LoVo (cell line): ENCODE data around the gene SCART1.
"Not testable (repeated sequence)": the region's sequence is repeated elsewhere in the genome, so short reads cannot be mapped to it uniquely, and the experiment has no call there.

Source experiments
- DNase-seq: peaks from one replicate; pipeline ENCODE4 v3.0.0-alpha.2; 2016; ENCODE audit warnings: low spot score

SCART1 gene

DNA sequence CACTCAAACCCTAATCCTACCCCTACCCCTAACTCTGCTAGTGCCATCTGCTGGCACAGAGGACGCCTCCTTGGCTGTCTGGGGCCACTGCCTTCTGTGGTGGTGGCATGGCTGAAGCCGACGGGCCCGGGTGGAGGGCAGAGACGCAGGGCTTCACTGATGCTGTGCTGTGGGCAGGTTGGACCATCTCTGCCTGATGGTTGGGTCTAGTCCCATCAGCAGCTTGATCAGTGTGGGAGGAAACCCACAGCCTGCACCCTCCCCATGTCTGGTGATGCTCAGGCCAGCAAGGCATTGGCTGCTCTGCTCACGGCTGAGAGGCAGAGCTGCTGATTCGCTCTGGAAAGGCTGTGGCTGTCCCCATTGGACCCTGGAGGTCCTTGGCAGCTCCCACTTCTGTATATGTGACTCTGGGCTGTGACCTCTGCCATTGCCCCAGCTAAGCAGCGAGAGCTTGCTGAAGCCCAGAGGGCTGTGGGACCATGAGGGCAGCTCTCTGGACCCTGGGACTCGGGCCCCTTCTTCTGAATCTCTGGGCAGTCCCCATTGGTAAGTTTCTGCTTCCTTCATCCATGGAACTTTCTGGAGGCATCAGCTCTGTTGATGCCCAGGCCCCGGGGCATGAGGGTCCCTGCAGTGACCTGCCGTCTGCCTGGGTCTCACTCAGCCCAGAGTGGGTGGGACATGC lies at the start of gene SCART1:
TSS of gene SCART1 (plus strand) at position 430 of the 688 bp plus-strand sequence. CDS start at position 483, 53 bp downstream.
- no peak for DNase-seq

DNA sequence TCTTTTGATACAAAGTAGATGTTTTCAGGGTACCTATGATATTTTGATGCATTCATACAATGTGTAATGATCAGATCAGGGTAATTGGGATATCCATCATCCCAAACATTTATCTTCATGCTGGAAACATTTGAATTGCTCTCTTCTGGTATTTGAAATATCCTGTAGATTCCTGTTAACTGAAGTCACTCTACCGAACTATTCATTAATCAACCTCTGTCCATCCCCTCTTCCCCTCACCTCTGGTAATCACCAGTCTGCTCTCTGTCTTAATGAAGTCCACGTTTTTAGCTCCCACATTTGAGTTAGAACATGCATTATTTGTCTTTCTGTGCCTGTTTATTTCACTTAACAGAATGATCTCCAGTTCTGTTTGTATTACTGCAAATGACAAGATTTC lies 48.5 kb upstream of the SCART1 start:
- no peak for DNase-seq

DNA sequence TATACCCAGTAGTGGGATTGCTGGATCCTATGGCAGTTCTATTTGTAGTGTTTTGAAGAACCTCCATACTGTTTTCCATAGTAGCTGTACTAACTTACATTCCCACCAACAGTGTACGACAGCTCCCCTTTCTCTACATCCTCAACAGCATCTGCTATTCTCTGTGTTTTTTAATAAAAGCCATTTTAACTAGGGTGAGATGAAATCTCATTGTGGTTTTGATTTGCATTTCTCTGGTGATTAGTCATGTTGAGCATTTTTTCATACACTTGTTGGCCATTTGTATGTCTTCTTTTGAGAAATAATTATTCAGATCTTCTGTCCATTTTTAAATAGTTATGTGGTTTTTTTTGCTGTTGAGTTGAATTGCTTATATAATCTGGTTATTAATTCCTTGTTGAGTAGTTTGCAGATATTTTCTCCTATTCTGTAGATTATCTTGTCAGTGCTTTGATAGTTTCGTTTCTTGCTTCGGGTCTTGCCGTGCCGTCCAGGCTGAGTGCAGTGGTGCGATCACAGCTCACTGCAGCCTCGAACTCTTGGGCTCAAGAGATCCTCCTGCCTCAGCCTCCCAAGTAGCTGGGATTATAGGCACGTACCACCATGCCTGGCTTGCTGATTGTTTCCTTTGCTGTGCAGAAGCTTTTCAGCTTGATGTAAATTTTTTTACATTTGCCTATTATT lies 47.8 kb upstream of the SCART1 start:
- no peak for DNase-seq

DNA sequence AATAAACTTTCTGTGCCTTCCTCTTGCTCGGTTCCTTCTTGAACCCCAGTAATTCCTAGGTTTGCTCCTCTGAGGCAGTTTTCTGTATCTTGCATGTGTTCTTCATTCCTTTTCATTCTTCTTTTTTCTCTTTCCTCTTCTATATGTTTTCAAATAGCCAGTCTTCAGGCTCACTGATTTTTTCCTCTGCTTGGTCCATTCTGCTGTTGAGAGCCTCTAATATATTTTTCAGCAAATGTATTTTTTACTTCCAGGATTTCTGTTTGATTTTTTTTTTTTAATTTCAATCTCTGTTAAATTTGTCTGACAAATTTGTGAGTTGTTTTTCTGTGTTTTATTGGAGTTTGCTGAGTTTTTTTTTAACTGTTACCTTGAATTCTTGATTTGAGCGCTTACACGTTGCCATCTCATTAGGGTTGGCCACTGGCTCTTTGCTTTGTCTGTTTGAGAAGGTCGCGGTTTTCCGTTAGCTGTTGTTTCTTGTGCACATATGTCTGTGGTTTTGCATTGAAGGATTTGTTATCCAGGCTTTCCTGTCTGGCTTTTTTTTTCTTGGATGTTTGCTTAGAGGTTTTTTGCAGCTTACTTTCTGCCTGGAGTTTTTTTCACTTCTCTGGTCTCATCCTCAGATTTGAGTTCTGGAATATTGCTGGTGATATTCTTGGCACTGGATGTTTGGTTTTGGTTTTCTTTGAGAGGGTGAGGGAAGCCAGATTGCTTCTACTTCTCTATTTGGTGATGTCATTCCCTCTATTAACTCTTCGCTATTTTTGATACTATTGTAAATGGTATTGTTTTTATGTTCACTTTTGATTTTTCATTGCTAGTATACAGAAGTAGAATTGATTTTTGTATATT lies 42.0 kb upstream of the SCART1 start:
- DNase-seq, result no peak

DNA sequence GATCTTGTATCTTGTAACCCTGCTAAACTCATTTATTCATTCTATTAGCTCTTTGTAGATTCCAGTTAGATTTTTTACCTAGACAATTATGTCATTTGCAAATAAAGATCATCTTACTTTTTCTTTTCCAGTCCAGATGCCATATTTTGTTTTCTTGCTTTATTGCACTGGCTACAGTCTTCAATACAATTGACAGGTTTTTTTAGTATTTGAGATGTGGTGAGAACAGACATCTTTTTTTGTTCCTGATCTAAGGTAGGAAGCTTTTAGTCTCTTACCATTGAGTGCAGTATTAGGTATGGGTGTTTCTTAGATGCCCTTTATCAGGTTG lies 41.4 kb upstream of the SCART1 start:
- no peak for DNase-seq

DNA sequence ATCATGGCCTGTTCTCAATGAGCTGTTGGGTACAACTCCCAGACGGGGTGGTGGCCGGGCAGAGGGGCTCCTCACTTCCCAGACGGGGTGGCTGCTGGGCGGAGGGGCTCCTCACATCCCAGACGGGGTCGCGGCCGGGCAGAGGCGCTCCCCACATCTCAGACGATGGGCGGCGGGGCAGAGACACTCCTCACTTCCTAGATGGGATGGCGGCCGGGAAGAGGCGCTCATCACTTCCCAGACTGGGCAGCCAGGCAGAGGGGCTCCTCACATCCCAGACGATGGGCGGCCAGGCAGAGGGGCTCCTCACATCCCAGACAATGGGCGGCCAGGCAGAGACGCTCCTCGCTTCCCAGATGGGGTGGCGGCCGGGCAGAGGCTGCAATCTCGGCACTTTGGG lies 39.3 kb upstream of the SCART1 start:
- DNase-seq, result not testable (repeated sequence)

DNA sequence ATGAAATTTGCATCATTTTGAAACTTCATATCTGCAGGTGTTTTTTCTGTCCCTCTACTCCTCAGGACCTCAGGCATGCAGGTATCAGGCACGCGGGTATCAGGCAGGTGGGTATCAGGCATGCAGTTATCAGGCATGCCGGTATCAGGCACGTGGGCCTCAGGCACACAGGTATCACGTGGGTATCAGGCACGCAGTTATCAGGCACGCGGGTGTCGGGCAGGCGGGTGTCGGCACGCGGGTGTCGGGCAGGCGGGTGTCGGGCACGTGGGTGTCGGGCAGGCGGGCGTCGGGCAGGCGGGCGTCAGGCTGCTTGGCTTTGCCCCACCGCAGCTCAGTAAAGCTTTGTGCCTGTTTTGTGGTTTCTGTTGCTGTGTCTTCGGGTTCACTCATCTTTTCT lies 38.0 kb upstream of the SCART1 start:
- no peak for DNase-seq

DNA sequence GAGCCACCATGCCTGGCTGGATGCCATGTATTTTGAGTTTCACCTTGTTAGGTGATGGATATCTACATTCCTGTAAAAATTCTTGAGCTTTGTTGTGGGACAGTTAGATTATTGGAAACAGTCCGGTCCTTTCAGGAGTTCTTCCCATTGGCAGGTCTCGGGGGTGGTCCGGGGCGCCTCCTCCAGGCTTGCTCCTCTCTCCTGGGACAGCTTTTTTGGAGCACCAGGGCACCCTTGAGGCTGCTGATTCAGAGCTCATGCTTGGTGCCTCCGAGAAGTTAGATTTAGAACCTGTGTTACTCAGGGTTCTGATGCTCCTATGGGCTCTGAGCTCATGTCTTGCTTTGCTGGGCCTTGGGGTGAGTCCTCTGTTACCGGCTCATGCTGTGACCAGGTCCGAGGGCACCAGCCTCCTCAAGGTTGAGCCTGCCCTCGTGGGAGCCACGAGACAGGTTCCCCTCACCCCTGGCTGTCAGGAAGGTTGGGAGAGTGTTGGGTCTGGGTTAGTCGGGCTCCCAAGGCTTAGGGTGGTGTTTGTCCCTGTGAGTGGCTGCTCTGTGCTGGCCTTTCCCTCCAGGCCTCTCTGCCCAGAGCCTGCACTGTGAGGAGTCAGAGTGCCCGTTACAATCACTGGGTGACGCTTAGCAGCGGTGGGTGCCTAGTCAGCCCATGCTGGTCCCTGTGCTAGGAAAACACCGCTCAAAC lies 35.3 kb upstream of the SCART1 start:
- DNase-seq, result no peak

DNA sequence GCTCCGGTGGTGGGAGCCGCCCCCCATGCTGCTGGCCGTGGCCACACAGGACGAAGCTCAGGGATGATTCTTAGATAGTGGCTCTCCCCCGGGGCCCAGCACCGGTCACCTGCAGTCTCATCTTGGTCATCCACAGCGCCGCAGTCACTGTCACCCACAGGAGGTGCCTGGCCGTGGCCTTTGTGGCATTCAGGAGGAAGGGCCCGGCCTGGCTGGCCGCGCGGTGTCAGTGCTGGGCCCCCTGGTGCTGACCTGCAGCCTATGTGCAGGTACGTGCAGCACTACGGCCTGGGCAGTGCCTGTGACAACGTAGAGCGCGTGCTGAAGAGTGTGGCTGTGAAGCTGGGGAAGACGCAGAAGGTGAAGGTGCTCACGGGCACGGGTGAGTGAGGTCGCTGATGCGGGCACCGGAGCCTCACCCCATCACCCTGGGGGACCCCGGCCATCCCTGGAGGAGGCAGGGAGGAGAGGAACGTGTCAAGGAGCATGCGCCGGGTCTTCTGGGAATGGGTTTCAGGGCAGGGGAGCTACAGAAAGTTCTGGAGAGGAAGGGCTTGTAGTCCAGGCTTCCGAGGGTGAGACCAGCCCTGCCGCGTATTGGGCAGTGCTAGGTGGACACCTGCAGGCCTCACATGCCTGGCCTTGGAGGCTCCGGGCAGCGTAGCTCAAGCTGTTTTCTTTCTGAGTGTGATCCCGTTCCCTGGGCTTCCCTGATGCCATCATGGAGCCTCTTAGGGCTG lies 34.4 kb upstream of the SCART1 start:
- DNase-seq, result no peak

DNA sequence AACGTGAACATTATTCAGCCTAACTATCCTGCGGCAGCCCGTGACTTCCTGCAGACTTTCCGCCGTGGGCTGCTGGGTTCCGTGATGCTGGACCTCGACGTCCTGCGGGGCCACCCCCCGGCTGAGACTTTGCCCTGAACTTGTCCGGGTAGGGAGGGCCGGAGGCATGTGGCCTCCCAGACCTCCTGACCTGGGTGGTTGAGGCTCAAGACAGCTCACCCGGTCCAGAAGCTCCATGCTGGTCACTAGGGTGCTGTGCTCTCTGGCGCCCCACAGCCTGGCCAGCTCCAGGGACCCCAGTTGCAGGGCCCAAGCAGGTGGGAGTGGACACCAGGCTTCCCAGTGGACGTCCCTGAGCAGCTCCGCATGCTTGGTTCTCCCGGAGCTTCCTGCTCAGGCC lies 33.7 kb upstream of the SCART1 start:
- DNase-seq, result no peak

DNA sequence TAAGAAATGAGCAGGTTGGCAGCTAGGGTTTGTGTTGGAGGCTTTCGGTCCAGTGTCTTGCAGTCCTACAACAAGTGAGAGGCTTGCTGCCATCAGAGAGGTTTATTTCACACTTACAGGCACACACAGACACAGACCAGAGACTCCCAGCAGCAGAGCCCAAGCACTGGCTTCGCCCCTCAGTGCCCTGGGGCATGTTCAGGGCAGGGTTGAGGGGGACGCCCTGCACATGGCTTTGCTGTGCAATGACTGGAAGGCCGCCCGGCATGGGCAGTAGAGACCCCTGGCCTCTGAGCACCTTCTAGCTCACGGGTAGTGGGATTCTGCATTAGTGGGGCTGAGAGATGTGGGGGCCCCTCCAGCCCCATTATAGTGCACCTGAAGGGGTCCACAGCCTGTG lies 33.2 kb upstream of the SCART1 start:
- no peak for DNase-seq

DNA sequence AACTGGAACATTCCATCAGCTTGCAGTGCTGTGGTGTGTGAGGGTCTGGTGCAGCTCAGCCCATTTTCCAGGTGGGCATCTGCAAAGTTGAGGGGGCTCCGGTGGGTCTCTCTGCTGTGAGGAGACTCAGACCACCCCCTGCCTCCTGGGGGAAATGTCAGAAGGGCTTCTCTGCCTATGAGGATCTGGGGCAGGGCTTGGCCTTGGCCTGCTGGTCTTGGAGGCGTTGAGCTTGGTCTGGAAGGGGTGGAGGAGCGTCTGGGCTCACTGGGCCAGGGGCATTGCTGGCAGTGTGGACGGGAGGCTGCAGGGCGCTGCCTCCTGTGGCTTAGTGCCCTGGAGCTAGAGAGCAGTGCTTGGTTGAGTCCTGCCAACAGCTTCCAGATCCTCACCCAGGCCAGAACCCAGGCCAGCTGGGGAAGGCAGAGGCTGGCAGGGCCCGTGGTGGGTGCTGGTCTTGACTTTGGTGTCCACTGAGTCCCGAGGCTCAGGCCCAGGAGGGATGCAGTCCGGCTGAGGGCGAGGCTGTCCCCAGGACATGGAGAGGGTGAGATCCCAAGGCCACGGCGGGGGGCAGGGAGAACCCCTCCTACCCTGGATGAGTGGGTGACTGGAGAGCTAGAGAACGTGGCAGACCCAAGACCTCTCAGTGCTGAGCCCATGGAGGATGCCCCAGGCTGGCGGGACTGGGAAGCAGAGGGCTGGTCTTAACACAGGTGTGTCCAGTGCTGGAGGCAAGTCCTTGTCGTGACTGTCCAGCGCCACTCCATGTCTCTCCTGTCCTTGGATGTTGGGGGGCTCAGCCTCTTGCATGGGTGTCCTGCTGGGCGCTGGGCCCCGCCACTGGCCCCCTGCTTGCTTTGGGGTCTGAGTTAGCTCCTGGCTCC lies 32.2 kb upstream of the SCART1 start:
- DNase-seq, result no peak

DNA sequence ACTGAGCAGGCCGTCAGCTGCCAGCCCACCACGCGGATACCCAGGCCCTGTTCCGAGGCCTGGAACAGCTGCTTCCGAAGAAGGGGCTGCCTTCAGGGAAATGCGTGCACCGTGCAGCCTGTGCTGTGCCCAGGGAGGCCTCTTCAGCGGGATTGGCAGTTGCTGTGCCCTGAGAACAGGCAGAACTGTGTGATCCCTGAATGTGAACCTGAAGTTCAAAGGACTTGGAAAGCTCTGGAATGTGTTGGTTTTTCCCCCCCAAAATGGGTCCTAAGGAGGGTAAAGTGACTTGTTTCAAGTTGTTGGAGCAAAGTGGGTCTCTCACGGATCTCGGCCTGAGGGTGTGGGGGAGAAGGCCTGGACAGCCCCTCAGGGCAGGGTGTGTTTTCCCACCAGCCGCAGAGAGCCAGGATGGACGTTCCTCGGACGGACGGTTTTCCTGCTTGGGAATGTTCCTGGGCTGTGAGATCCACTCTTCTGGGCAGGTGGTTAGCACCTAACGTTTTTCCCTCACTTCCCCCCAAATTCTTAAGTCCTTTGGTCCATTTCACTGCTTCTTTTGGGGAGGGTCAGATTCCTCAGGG lies 31.4 kb upstream of the SCART1 start:
- no peak for DNase-seq

DNA sequence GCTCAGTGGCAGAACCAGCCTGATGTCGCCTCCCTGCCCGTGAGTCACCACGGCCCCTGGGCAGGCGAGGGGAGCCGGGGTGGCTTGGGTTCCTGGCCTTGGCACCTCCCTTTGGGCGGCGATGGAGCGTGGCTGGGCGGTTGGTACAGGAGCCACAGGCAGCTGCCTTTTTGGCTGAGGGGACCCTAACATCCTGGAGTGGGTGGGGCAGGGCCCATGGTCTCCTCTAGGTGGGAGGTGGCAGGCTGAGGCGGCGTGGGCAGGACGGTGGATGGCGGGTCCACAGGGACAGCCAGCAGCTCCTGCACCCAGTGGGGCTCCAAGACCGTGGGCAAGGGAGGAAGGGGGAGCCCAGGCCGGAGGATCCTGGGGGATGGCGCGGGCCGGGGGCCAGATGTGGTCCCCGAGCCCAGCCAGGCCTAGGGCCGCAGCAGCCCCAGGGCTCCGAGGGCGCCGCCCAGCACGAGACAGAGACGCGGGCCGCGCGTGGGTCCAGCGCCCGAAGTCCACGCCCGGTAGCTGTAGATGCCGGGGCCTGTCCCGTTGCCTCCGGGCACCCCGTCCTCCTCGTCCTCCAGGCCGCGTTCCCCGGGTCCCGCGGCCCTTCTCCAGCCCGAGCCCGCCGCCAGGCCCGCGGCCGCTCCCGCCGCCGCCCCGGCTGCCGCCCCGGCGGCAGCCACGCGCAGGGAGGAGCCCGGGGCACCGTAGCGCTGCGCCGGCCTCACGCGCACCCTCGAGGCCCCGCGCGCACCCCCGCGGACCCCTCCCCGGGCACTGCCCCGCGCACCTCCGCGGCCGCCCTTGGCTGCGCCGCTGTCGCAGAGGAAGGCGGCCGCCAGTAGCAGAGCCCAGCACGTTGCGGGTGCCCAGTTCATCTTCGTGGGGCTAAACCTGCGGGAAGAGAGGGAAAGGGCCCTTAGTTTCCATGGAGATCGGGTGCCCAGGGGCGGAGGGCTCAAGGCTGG lies 30.7 kb upstream of the SCART1 start:
- no peak for DNase-seq

DNA sequence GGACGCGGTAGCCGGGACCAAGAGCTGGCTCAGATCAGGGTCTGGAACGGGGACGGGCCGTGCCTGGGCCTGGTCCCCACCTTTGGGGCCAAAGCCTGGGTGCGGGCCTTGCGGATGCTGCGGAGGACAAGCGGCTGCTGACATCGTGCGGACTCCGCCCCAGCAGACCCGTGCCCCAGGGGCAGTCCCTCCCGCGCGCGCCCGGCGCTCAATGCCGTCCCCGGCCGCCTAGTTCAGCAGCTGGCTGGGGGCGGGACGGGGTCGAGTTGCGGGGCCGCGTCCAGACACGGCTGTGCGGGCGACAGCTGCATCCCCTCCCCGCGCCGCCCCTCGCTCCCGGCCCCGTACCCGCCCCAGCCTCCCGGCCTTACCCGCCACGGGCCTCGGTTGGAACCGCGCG lies 29.6 kb upstream of the SCART1 start:
- DNase-seq, result not testable (repeated sequence)

DNA sequence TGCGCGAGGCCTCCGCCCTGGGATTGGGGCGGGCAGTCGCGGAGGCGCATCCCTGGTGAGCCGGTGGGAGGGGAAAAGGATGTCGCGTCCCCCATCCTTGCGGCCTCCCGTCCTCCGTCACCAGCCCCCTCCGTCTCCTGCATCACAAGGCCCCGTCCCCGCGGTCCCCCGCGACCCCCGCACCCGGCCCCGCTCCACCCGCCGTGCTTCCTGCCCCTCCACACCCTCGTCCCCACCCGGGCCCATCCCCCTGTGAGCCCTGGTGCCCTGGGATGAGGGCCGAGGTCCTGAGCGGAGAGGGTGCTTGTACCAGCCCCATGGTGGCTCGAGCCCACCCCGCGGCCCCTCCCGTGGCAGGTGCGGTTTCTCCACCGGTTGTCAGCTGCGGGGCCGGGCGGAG lies 29.1 kb upstream of the SCART1 start, which contains the start of gene SPRN:
TSS of gene SPRN (minus strand) at position 25 of the 400 bp plus-strand sequence. CDS start 944 bp downstream, outside the sequence.
- DNase-seq, result not testable (repeated sequence)

DNA sequence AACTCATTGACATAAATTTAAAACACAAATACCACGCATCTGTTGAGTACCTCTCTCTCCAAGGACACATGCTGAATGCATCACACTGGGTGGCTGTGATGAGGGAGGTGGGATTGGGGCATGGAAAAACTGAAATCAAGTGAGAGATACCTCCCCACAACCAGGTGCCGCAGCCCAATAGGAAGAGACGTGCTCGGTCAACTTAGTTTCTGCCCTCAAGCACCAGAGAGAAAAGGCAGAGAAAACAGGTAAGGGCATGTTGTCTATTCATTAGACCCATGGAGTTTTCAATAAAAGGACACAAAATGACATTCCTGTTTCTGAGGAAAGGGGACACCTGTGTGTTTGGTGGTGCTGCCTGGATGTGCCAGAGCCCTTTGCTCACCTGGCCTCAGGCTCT lies 24.2 kb upstream of the SCART1 start:
- DNase-seq, result not testable (repeated sequence)

DNA sequence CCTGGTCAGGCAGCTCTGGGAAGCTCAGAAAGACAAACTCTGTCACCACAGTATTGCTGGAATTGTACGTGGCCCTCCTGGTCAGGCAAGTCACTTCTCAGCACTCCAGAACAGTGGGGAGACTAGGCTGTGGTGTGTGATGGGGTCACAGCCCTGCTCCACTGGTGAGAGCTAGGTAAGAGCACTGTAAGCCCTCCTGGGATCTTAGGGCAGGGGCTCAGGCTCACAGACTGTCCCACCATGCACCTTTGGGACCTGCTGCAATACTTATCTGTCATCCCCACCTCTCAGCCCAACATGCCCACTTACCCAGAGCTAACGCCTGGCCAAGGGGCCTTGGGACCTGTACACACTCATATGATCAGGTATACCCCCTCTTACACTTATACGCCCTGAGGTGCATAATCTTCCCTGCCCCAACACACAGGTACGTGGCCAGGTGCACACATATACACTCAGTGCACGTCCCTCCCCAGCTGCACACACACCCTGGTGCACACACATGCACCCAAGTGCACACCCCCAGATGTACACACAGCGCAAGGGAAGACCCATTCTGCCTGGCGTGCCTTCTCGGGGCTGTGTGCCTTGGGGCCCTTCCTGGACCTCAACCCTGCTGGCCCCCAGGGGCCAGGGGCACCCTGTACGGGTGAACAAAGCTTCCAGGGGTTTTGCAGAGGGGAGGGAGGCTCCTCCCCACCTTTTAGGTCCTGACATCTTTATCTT lies 21.7 kb upstream of the SCART1 start:
- not testable (repeated sequence) for DNase-seq
